ENCODE results near the gene PSG4.
"Not testable (repeated sequence)": the region's sequence is repeated elsewhere in the genome, so short reads cannot be mapped to it uniquely, and the experiment has no call there.

Gene PSG4
- 0 to 0.66 (median 0) reads per million in 9 experiments for total RNA-seq

GRCh38 chr19:43205471-43206105 lies at the start of gene PSG4:
Gene PSG4, minus strand, starts transcription at chr19:43205638. Its CDS starts 102 bp downstream, at chr19:43205536.
- not testable (repeated sequence) for H3K36me3 Mint-ChIP-seq (ENCODE audit: insufficient read depth); DNase-seq; H3K27ac Mint-ChIP-seq; ATAC-seq (replicated peaks); H3K9me3 Mint-ChIP-seq; H3K4me1 Mint-ChIP-seq (ENCODE audit: low read depth in 2 of 2); H3K4me3 Mint-ChIP-seq
- peaks cover 19 to 57% of the 10 kb centered on the region in 2 donors for H3K27me3 Mint-ChIP-seq

GRCh38 chr19:43251428-43251827 lies 46.0 kb upstream of the PSG4 start:
- not testable (repeated sequence) for H3K4me1 Mint-ChIP-seq (ENCODE audit: low read depth in 2 of 2); H3K27ac Mint-ChIP-seq; H3K36me3 Mint-ChIP-seq (ENCODE audit: insufficient read depth); H3K9me3 Mint-ChIP-seq; DNase-seq; H3K4me3 Mint-ChIP-seq; ATAC-seq (replicated peaks)
- peaks cover 29 to 34% of the 10 kb centered on the region in 2 donors for H3K27me3 Mint-ChIP-seq

- not testable (repeated sequence) for DNase-seq; H3K4me3 Mint-ChIP-seq; H3K27ac Mint-ChIP-seq; H3K9me3 Mint-ChIP-seq; H3K4me1 Mint-ChIP-seq (ENCODE audit: low read depth in 2 of 2); ATAC-seq (replicated peaks); H3K36me3 Mint-ChIP-seq (ENCODE audit: insufficient read depth)
- H3K27me3 Mint-ChIP-seq, result peaks cover 23 to 34% of the 10 kb centered on the region in 2 donors
These were observed 44.9 kb upstream of the PSG4 start for GRCh38 chr19:43250296-43250695.

- not testable (repeated sequence) for H3K27ac Mint-ChIP-seq; H3K4me1 Mint-ChIP-seq (ENCODE audit: low read depth in 2 of 2); H3K4me3 Mint-ChIP-seq; H3K36me3 Mint-ChIP-seq (ENCODE audit: insufficient read depth); ATAC-seq (replicated peaks); H3K9me3 Mint-ChIP-seq; DNase-seq
- peaks cover 16 to 34% of the 10 kb centered on the region in 2 donors for H3K27me3 Mint-ChIP-seq
These were observed 43.2 kb upstream of the PSG4 start for GRCh38 chr19:43248635-43249002.

GRCh38 chr19:43247243-43247880 lies 41.9 kb upstream of the PSG4 start:
- DNase-seq; H3K27ac Mint-ChIP-seq; H3K4me1 Mint-ChIP-seq (ENCODE audit: low read depth in 2 of 2); H3K4me3 Mint-ChIP-seq; H3K36me3 Mint-ChIP-seq (ENCODE audit: insufficient read depth); ATAC-seq (replicated peaks); H3K9me3 Mint-ChIP-seq: not testable (repeated sequence)
- H3K27me3 Mint-ChIP-seq, result peaks cover 14 to 34% of the 10 kb centered on the region in 2 donors

- not testable (repeated sequence) for H3K36me3 Mint-ChIP-seq (ENCODE audit: insufficient read depth); H3K4me3 Mint-ChIP-seq; DNase-seq; H3K27ac Mint-ChIP-seq; H3K4me1 Mint-ChIP-seq (ENCODE audit: low read depth in 2 of 2); H3K9me3 Mint-ChIP-seq; ATAC-seq (replicated peaks)
- H3K27me3 Mint-ChIP-seq, result peaks cover under 1 to 19% of the 10 kb centered on the region in 2 donors
These were observed 40.4 kb upstream of the PSG4 start for GRCh38 chr19:43245848-43246247.

GRCh38 chr19:43242211-43242610 lies 36.8 kb upstream of the PSG4 start:
- not testable (repeated sequence) for ATAC-seq (replicated peaks); H3K27me3 Mint-ChIP-seq; H3K4me1 Mint-ChIP-seq (ENCODE audit: low read depth in 2 of 2)

GRCh38 chr19:43238213-43238612 lies 32.8 kb upstream of the PSG4 start:
- not testable (repeated sequence) for H3K27ac Mint-ChIP-seq; ATAC-seq (replicated peaks); H3K36me3 Mint-ChIP-seq (ENCODE audit: insufficient read depth); H3K4me3 Mint-ChIP-seq; DNase-seq; H3K4me1 Mint-ChIP-seq (ENCODE audit: low read depth in 2 of 2); H3K9me3 Mint-ChIP-seq
- H3K27me3 Mint-ChIP-seq, result peaks cover 8 to 11% of the 10 kb centered on the region in 2 donors

More at GRCh38 chr19:43242211-43242610, 36.8 kb upstream of the PSG4 start:
- H3K9me3 Mint-ChIP-seq; H3K4me3 Mint-ChIP-seq; H3K27ac Mint-ChIP-seq; H3K36me3 Mint-ChIP-seq (ENCODE audit: insufficient read depth); DNase-seq: not testable (repeated sequence)

- H3K36me3 Mint-ChIP-seq (ENCODE audit: insufficient read depth); H3K4me3 Mint-ChIP-seq; H3K4me1 Mint-ChIP-seq (ENCODE audit: low read depth in 2 of 2); ATAC-seq (replicated peaks); H3K27ac Mint-ChIP-seq; H3K9me3 Mint-ChIP-seq; DNase-seq: not testable (repeated sequence)
- H3K27me3 Mint-ChIP-seq, result peaks cover 8 to 17% of the 10 kb centered on the region in 2 donors
These were observed 30.2 kb upstream of the PSG4 start for GRCh38 chr19:43235686-43236085.

- H3K27ac Mint-ChIP-seq, result no peak overlapping the region
- H3K4me1 Mint-ChIP-seq (ENCODE audit: low read depth in 2 of 2), result no peaks in the 10 kb centered on the region
- DNase-seq, result no peak
- H3K9me3 Mint-ChIP-seq, result peaks cover 10 to 18% of the 10 kb centered on the region in 2 donors
- peaks cover 12 to 16% of the 10 kb centered on the region in 2 donors for H3K27me3 Mint-ChIP-seq
- H3K4me3 Mint-ChIP-seq, result no peak overlapping the region
- no peaks in the 10 kb centered on the region for H3K36me3 Mint-ChIP-seq (ENCODE audit: insufficient read depth)
- ATAC-seq (replicated peaks), result no peak
These were observed 23.9 kb upstream of the PSG4 start for GRCh38 chr19:43229315-43229714.

- H3K4me3 Mint-ChIP-seq; H3K36me3 Mint-ChIP-seq (ENCODE audit: insufficient read depth); DNase-seq; H3K27ac Mint-ChIP-seq; ATAC-seq (replicated peaks); H3K4me1 Mint-ChIP-seq (ENCODE audit: low read depth in 2 of 2): not testable (repeated sequence)
- H3K9me3 Mint-ChIP-seq, result peaks cover 8 to 18% of the 10 kb centered on the region in 2 donors
- peaks cover 7 to 12% of the 10 kb centered on the region in 2 donors for H3K27me3 Mint-ChIP-seq
These were observed 23.3 kb upstream of the PSG4 start for GRCh38 chr19:43228730-43229129.

- H3K27me3 Mint-ChIP-seq; H3K4me3 Mint-ChIP-seq; ATAC-seq (replicated peaks); H3K27ac Mint-ChIP-seq; DNase-seq; H3K4me1 Mint-ChIP-seq (ENCODE audit: low read depth in 2 of 2); H3K36me3 Mint-ChIP-seq (ENCODE audit: insufficient read depth): not testable (repeated sequence)
- peaks cover 8 to 18% of the 10 kb centered on the region in 2 donors for H3K9me3 Mint-ChIP-seq
These were observed 21.5 kb upstream of the PSG4 start for GRCh38 chr19:43226986-43227385.

GRCh38 chr19:43224855-43225253 lies 19.4 kb upstream of the PSG4 start:
- Mint-ChIP-seq H3K4me1 (ENCODE audit: low read depth in 2 of 2) (no peaks in the 10 kb centered on the region), H3K4me3 (no peak overlapping the region), H3K27ac (no peak overlapping the region), H3K36me3 (ENCODE audit: insufficient read depth) (no peaks in the 10 kb centered on the region), H3K27me3 (peaks cover 8 to 14% of the 10 kb centered on the region in 2 donors), H3K9me3 (peaks cover 7 to 23% of the 10 kb centered on the region in 2 donors)
- DNase-seq (no peak), ATAC-seq (replicated peaks) (no peak)

Measured in effector memory CD8-positive, alpha-beta T cell (primary cell).